Uterus (tissue), 4 donors: ENCODE results near the gene FBXL15. TPM values are rescaled to one million over a fixed set of nuclear protein-coding genes. Genes with fewer than 3 reads are reported as not detected.

Experiments
- DNase-seq, 2 donors: peaks; one replicate each; pipeline ENCODE4 v3.0.0-alpha.2; 2019 to 2020
- H3K27ac ChIP-seq, 2 donors: fragments of 200-600 bp; sonication (generic); 1 replicate in 1 of 2; 2 replicates in 1 of 2; pipeline ENCODE4 v1.5.1; 2016 to 2018
- H3K27me3 ChIP-seq, 2 donors: fragments of 200-600 bp; sonication (generic); one replicate each; pipeline ENCODE4 v1.5.1; 2018 to 2019; ENCODE audit warnings: control low read depth in 1 of 2
- H3K36me3 ChIP-seq, 2 donors: fragments of 200-600 bp; sonication (generic); one replicate each; pipeline ENCODE4 v1.5.1; 2019; ENCODE audit warnings: control low read depth in 1 of 2
- H3K4me1 ChIP-seq, 2 donors: fragments of 200-600 bp; sonication (generic); one replicate each; pipeline ENCODE4 v1.5.1; 2018 to 2019; ENCODE audit warnings: control low read depth in 1 of 2
- H3K4me3 ChIP-seq, 2 donors: fragments of 200-600 bp; sonication (generic); 1 replicate in 1 of 2; 2 replicates in 1 of 2; pipeline ENCODE4 v1.5.1; 2018 to 2019; ENCODE audit warnings: mild to moderate bottlenecking in 1 of 2
- H3K9me3 ChIP-seq, 2 donors: fragments of 200-600 bp; sonication (generic); one replicate each; pipeline ENCODE4 v1.5.1; 2019; ENCODE audit warnings: control low read depth in 1 of 2
- CTCF ChIP-seq, 4 experiments: fragments of 200-600 bp in 2 of 4; fragments of 450-650 bp in 2 of 4; sonication (generic) in 2 of 4; IDR thresholded peaks; one replicate each; pipeline ENCODE4 v1.5.1; 2016 to 2019; ENCODE audit warnings: antibody characterized with exemption in 4 of 4, mild to moderate bottlenecking in 2 of 4, moderate library complexity in 1 of 4
- POLR2A ChIP-seq, 2 donors: fragments of 450-650 bp; IDR thresholded peaks; one replicate each; pipeline ENCODE4 v1.6.1; 2016; ENCODE audit warnings: antibody characterized with exemption in 2 of 2, mild to moderate bottlenecking in 1 of 2, moderate library complexity in 1 of 2
- intact Hi-C: fragments of 100-400 bp; cut with DNase I; formaldehyde crosslinking; loops from one replicate; pipeline ENCODE4 v1.15.1; 2023; ENCODE audit warnings: low total_unique reads
- total RNA-seq, 4 donors: library from RNA; depleted of rRNA in 3 of 4; stranded (reverse); fragments of >200 nt in 3 of 4; gene quantifications; one replicate each; pipeline versions ENCODE4 v1.1.0 to v1.2.4, GENCODE V29; 2014 to 2023
- donor health status: DM: yes; HTN: yes; CAD: no.

FBXL15 gene
- total RNA-seq, 4 donors from 2014 or later, result 6.8 to 40.0 (median 16.7) TPM

- Histone ChIP-seq H3K27me3 (no peaks in the 10 kb centered on the region), H3K9me3 (no peaks in the 10 kb centered on the region), H3K36me3 (no peaks in the 10 kb centered on the region), H3K27ac (peak overlapping the region in 1 of 2 donors; percentile 3), H3K4me3 (no peak overlapping the region), H3K4me1 (peaks cover 0 to 7% of the 10 kb centered on the region in 2 donors)
- TF ChIP-seq CTCF (IDR thresholded peaks at IDR 0.05) (no peak), POLR2A (IDR thresholded peaks at IDR 0.05) (no peak)
- no peak for DNase-seq
- intact Hi-C loops, result no loop called here
Measured at GRCh38 chr10:102434394-102435132, 13.9 kb downstream of the FBXL15 start.

- peak overlapping the region; percentile 21 to 26 for H3K4me3 ChIP-seq
- H3K4me1 ChIP-seq, result peaks cover 0 to 7% of the 10 kb centered on the region in 2 donors
- H3K27me3 ChIP-seq, result no peaks in the 10 kb centered on the region
- H3K9me3 ChIP-seq, result no peaks in the 10 kb centered on the region
- H3K27ac ChIP-seq, result peak overlapping the region; percentile 3 to 58
- TF ChIP-seq CTCF (IDR thresholded peaks at IDR 0.05), result no peak
- TF ChIP-seq POLR2A (IDR thresholded peaks at IDR 0.05), result no peak
- H3K36me3 ChIP-seq, result no peaks in the 10 kb centered on the region
- DNase-seq, result no peak
- intact Hi-C loops, result no loop called here
Measured at GRCh38 chr10:102435133-102435497, 14.5 kb downstream of the FBXL15 start.

- intact Hi-C loops, result no loop called here
- H3K27me3 ChIP-seq, result no peaks in the 10 kb centered on the region
- no peaks in the 10 kb centered on the region for H3K36me3 ChIP-seq
- H3K4me1 ChIP-seq, result peaks cover 0 to 7% of the 10 kb centered on the region in 2 donors
- no peak for DNase-seq
- no peak for TF ChIP-seq POLR2A (IDR thresholded peaks at IDR 0.05)
- no peak for TF ChIP-seq CTCF (IDR thresholded peaks at IDR 0.05)
- peak overlapping the region; percentile 21 to 26 for H3K4me3 ChIP-seq
- H3K9me3 ChIP-seq, result no peaks in the 10 kb centered on the region
- H3K27ac ChIP-seq, result peak overlapping the region; percentile 20 to 58
Measured at GRCh38 chr10:102435529-102436233, 15.0 kb downstream of the FBXL15 start.

GRCh38 chr10:102436312-102436711 is 15.7 kb downstream of the FBXL15 start:
- no peak for TF ChIP-seq POLR2A (IDR thresholded peaks at IDR 0.05)
- TF ChIP-seq CTCF (IDR thresholded peaks at IDR 0.05), result no peak

GRCh38 chr10:102437515-102437914 is 16.9 kb downstream of the FBXL15 start:
- H3K4me3 ChIP-seq, result no peak overlapping the region
- intact Hi-C loops, result no loop called here

More at GRCh38 chr10:102436312-102436711, 15.7 kb downstream of the FBXL15 start:
- H3K36me3 ChIP-seq, result no peaks in the 10 kb centered on the region
- no peaks in the 10 kb centered on the region for H3K27me3 ChIP-seq
- no peak for DNase-seq
- peak overlapping the region in 1 of 2 donors; percentile 26 for H3K4me3 ChIP-seq
- peaks cover 0 to 6% of the 10 kb centered on the region in 2 donors for H3K4me1 ChIP-seq
- intact Hi-C loops, result no loop called here
- no peaks in the 10 kb centered on the region for H3K9me3 ChIP-seq
- no peak overlapping the region for H3K27ac ChIP-seq

More at GRCh38 chr10:102437515-102437914, 16.9 kb downstream of the FBXL15 start:
- DNase-seq, result no peak
- no peaks in the 10 kb centered on the region for H3K27me3 ChIP-seq
- no peak for TF ChIP-seq POLR2A (IDR thresholded peaks at IDR 0.05)
- TF ChIP-seq CTCF (IDR thresholded peaks at IDR 0.05), result no peak
- H3K36me3 ChIP-seq, result no peaks in the 10 kb centered on the region
- no peaks in the 10 kb centered on the region for H3K4me1 ChIP-seq
- H3K27ac ChIP-seq, result no peak overlapping the region
- no peaks in the 10 kb centered on the region for H3K9me3 ChIP-seq
